ENCODE results near the gene ATP11A. TPM values are rescaled to one million over a fixed set of nuclear protein-coding genes. Genes with fewer than 3 reads are reported as not detected.
A peak's percentile ranks its signal among the peaks of the same experiment; 100 is the strongest.

The ATP11A gene
- total RNA-seq, 6 experiments from 2014 or later: 24.3 to 57.4 (median 33.1) TPM

- intact Hi-C loops (cut with DNase I): no loop called here
- TF ChIP-seq CTCF (IDR thresholded peaks at IDR 0.05) (no peak), POLR2A (IDR thresholded peaks at IDR 0.05) (no peak)
- peak; percentile 59 to 79 (median 66) for ATAC-seq
- Histone ChIP-seq H3K27ac (peak overlapping the region in 2 of 3 donors; percentile 25 to 71), H3K9me3 (no peaks in the 10 kb centered on the region), H3K4me1 (peaks cover 0 to 31% (median 15%) of the 10 kb centered on the region in 4 donors), H3K36me3 (no peaks in the 10 kb centered on the region), H3K4me3 (no peak overlapping the region), H3K27me3 (no peaks in the 10 kb centered on the region)
- DNase-seq: peak; percentile 51 to 80 (median 75)
- WGBS (ENCODE audit: insufficient coverage, low coverage, low lambda C conversion rate, missing lambda C conversion rate): 4% methylated on average over 3 of the region's 5 CpGs
Measured at GRCh38 chr13:112926993-112927392, 237.2 kb downstream of the ATP11A start.

GRCh38 chr13:112928020-112928971 is 238.5 kb downstream of the ATP11A start:
- Histone ChIP-seq H3K27me3 (no peaks in the 10 kb centered on the region), H3K4me1 (peaks cover 0 to 31% (median 15%) of the 10 kb centered on the region in 4 donors), H3K36me3 (no peaks in the 10 kb centered on the region), H3K9me3 (no peaks in the 10 kb centered on the region), H3K27ac (peak overlapping the region in 2 of 3 donors; percentile 8 to 71), H3K4me3 (peak overlapping the region in 1 of 3 donors; percentile 23)
- WGBS (ENCODE audit: insufficient coverage, low coverage, low lambda C conversion rate, missing lambda C conversion rate): 69% methylated on average over 16 of the region's 21 CpGs
- ATAC-seq (peak in 1 of 4 donors; percentile 6), DNase-seq (no peak)
- intact Hi-C loops (cut with DNase I): no loop called here
- TF ChIP-seq CTCF (IDR thresholded peaks at IDR 0.05) (no peak), POLR2A (IDR thresholded peaks at IDR 0.05) (no peak)

- Histone ChIP-seq H3K27me3 (no peaks in the 10 kb centered on the region), H3K4me3 (peak overlapping the region in 1 of 3 donors; percentile 23), H3K4me1 (peaks cover 0 to 31% (median 15%) of the 10 kb centered on the region in 4 donors), H3K27ac (peak overlapping the region in 2 of 3 donors; percentile 8 to 69), H3K36me3 (no peaks in the 10 kb centered on the region), H3K9me3 (no peaks in the 10 kb centered on the region)
- WGBS (ENCODE audit: insufficient coverage, low coverage, low lambda C conversion rate, missing lambda C conversion rate): 20% methylated on average over 12 of the region's 21 CpGs
- DNase-seq (peak; percentile 69 to 92 (median 92)), ATAC-seq (peak; percentile 85 to 91 (median 88))
- TF ChIP-seq POLR2A (IDR thresholded peaks at IDR 0.05): no peak
- peak in 1 of 4 donors; percentile 3 for TF ChIP-seq CTCF (IDR thresholded peaks at IDR 0.05)
- intact Hi-C loops (cut with DNase I): no loop called here
Measured at GRCh38 chr13:112928972-112929782, 239.3 kb downstream of the ATP11A start.

- no peak for TF ChIP-seq POLR2A (IDR thresholded peaks at IDR 0.05)
- TF ChIP-seq CTCF (IDR thresholded peaks at IDR 0.05): no peak
- Histone ChIP-seq H3K27me3 (no peaks in the 10 kb centered on the region), H3K36me3 (no peaks in the 10 kb centered on the region), H3K4me3 (no peak overlapping the region), H3K9me3 (no peaks in the 10 kb centered on the region), H3K27ac (peak overlapping the region in 1 of 3 donors; percentile 69), H3K4me1 (peaks cover 0 to 31% (median 15%) of the 10 kb centered on the region in 4 donors)
- intact Hi-C loops (cut with DNase I): no loop called here
- DNase-seq (no peak), ATAC-seq (no peak)
- WGBS (ENCODE audit: insufficient coverage, low coverage, low lambda C conversion rate, missing lambda C conversion rate): 60% methylated on average over 8 of the region's 8 CpGs
Measured at GRCh38 chr13:112929783-112930055, 239.9 kb downstream of the ATP11A start.
